Measurements from ENCODE around the gene AOAH. TPM values are rescaled to one million over a fixed set of nuclear protein-coding genes. Genes with fewer than 3 reads are reported as not detected.

AOAH gene
- total RNA-seq, 1 donor from 2014 or later, result not detected

DNA sequence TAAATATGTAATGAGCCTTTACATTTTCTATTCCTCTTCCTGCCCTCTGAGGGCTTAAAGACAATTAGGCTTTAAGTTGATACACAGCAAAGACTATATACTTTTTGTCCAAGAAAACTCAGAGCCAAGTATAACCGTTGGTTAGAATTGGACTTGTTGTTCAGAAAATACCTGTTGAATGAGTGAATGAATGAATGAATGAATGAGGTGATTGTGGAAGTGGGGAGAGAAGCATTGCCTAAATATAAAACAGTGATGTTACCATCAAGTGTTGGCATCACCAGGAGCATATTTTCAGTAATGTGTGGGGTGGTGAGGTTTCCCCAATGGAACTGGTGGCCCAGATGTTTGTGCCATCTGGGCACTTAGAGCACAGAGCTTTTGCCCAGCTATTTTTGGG is 106.9 kb downstream of the AOAH start:
- H3K27me3 Mint-ChIP-seq (ENCODE audit: unreplicated experiment), result peaks cover 33% of the 10 kb centered on the region

DNA sequence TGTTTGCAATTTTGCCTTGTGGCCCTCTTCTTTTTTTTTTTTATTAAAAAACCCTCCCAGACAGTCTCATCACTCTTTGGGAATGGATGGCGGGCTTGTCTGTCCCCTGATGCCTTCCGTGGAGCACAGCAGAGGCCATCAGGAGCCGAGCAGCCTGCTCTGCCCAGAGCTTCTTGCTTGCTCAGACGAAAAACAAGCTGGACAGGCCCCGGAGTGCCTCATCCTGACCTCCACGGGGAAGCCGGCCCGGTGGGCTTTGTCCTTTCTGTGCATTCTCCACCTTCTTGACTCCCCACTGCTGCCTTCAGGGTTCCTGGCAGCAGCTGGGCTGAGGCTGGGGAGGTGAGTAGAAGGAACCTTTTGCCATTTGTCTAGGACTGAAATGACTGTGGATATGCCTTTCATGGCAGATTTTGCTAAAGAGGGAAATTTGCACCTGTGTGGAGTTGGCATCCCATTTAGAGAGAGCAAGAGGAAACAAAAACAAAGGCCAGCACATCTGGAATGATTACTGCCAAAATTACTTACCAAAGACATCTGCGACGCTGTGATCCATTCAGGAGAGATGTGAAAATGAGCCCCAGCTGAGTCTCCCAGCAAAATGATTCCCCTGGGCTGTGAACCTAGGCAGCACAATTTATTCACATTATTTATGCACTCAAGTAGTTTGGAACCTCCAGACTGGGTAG is 108.3 kb downstream of the AOAH start:
- no peaks in the 10 kb centered on the region for H3K36me3 Mint-ChIP-seq (ENCODE audit: unreplicated experiment)

More for the DNA sequence above, 106.9 kb downstream of the AOAH start:
- Mint-ChIP-seq H3K9me3 (ENCODE audit: unreplicated experiment) (no peaks in the 10 kb centered on the region), H3K4me1 (ENCODE audit: unreplicated experiment) (no peaks in the 10 kb centered on the region), H3K27ac (ENCODE audit: unreplicated experiment) (no peak overlapping the region), H3K4me3 (ENCODE audit: unreplicated experiment) (no peak overlapping the region), H3K36me3 (ENCODE audit: unreplicated experiment) (no peaks in the 10 kb centered on the region)
- TF ChIP-seq, protein P1, sequence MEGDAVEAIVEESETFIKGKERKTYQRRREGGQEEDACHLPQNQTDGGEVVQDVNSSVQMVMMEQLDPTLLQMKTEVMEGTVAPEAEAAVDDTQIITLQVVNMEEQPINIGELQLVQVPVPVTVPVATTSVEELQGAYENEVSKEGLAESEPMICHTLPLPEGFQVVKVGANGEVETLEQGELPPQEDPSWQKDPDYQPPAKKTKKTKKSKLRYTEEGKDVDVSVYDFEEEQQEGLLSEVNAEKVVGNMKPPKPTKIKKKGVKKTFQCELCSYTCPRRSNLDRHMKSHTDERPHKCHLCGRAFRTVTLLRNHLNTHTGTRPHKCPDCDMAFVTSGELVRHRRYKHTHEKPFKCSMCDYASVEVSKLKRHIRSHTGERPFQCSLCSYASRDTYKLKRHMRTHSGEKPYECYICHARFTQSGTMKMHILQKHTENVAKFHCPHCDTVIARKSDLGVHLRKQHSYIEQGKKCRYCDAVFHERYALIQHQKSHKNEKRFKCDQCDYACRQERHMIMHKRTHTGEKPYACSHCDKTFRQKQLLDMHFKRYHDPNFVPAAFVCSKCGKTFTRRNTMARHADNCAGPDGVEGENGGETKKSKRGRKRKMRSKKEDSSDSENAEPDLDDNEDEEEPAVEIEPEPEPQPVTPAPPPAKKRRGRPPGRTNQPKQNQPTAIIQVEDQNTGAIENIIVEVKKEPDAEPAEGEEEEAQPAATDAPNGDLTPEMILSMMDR (IDR thresholded peaks at IDR 0.05), result no peak
- no peak for DNase-seq (ENCODE audit: extremely low spot score, unreplicated experiment)

DNA sequence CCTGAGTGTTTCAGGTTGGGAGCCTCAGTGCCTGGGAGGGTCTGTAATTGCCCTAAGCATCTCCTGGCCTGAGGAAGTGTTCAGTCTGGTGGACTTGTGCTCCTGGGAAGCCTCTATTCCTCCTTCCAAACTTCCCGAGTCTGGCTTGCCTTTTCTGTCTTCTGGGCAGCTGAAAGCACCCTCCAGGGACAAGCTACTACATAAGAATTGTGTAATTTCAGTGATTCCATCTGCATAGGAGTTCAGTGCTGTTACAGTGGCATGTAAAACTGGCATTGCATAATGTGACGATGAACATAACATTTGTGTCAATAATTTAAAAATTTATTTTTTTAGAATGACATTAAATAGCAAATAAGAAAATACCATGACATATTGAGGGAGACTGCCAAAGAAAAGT is 109.3 kb downstream of the AOAH start:
- no peak overlapping the region for H3K4me3 Mint-ChIP-seq (ENCODE audit: unreplicated experiment)
- TF ChIP-seq, protein P1 (IDR thresholded peaks at IDR 0.05), result no peak
- H3K36me3 Mint-ChIP-seq (ENCODE audit: unreplicated experiment), result no peaks in the 10 kb centered on the region
- no peaks in the 10 kb centered on the region for H3K9me3 Mint-ChIP-seq (ENCODE audit: unreplicated experiment)
- H3K27ac Mint-ChIP-seq (ENCODE audit: unreplicated experiment), result no peak overlapping the region
- no peaks in the 10 kb centered on the region for H3K4me1 Mint-ChIP-seq (ENCODE audit: unreplicated experiment)
- no peak for DNase-seq (ENCODE audit: extremely low spot score, unreplicated experiment)
- peaks cover 39% of the 10 kb centered on the region for H3K27me3 Mint-ChIP-seq (ENCODE audit: unreplicated experiment)

More for the DNA sequence above, 108.3 kb downstream of the AOAH start:
- TF ChIP-seq, protein P1 (IDR thresholded peaks at IDR 0.05), result no peak
- no peak overlapping the region for H3K4me3 Mint-ChIP-seq (ENCODE audit: unreplicated experiment)
- H3K4me1 Mint-ChIP-seq (ENCODE audit: unreplicated experiment), result no peaks in the 10 kb centered on the region
- no peak overlapping the region for H3K27ac Mint-ChIP-seq (ENCODE audit: unreplicated experiment)
- no peak for DNase-seq (ENCODE audit: extremely low spot score, unreplicated experiment)
- H3K27me3 Mint-ChIP-seq (ENCODE audit: unreplicated experiment), result peaks cover 39% of the 10 kb centered on the region
- no peaks in the 10 kb centered on the region for H3K9me3 Mint-ChIP-seq (ENCODE audit: unreplicated experiment)

DNA sequence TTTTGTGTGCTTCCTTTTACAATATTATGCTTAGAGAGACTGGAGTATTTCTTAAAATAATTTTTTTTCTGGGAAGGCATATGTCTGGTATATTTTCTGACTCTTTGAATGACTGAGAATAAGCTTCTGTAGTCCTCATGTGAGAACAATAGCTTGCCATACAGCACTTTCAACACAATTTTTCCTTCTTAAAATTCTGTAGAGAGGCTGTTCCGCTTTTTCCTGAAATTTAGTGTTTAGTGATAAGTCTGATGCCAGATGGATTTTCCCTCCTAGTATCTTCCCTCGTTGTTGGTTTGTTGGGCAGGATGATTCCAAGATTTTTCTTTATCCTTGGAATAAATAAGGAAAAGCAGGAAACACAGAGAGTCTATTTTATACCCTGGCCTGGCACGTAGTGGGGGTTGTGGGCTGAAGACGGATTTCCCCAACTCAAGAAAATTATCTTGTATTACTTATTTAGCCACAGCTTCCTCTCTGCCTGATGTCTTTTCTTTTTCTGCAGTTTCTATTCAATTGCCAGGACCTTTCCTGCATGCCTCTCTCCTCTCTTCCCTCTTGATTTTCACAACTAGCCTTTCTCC is 111.2 kb downstream of the AOAH start:
- H3K9me3 Mint-ChIP-seq (ENCODE audit: unreplicated experiment), result no peaks in the 10 kb centered on the region
- H3K27me3 Mint-ChIP-seq (ENCODE audit: unreplicated experiment), result peaks cover 36% of the 10 kb centered on the region
- no peaks in the 10 kb centered on the region for H3K36me3 Mint-ChIP-seq (ENCODE audit: unreplicated experiment)
- TF ChIP-seq, protein P1 (IDR thresholded peaks at IDR 0.05), result no peak
- no peak for DNase-seq (ENCODE audit: extremely low spot score, unreplicated experiment)
- H3K4me1 Mint-ChIP-seq (ENCODE audit: unreplicated experiment), result no peaks in the 10 kb centered on the region
- no peak overlapping the region for H3K27ac Mint-ChIP-seq (ENCODE audit: unreplicated experiment)
- no peak overlapping the region for H3K4me3 Mint-ChIP-seq (ENCODE audit: unreplicated experiment)

DNA sequence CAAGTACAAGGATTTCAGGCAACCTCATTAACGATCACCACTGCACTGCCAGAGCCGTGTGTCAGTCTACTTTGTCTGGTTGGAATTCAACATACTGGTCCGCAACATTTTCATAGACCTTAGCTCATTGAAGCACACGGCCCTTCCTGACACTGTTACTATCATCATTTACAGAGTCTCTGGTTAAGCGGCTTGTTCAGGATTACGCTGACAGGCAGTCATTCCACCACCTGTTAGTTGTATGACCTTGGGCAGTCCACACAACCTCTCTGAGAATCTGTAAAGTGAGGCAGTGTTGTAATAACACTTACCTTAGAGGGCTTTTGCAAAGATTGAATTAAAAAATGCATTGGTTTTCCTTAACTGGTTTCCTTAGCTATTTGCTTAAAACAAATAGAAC is 112.6 kb downstream of the AOAH start:
- no peaks in the 10 kb centered on the region for H3K36me3 Mint-ChIP-seq (ENCODE audit: unreplicated experiment)
- peaks cover 36% of the 10 kb centered on the region for H3K27me3 Mint-ChIP-seq (ENCODE audit: unreplicated experiment)
- H3K4me1 Mint-ChIP-seq (ENCODE audit: unreplicated experiment), result no peaks in the 10 kb centered on the region
- DNase-seq (ENCODE audit: extremely low spot score, unreplicated experiment), result no peak
- H3K4me3 Mint-ChIP-seq (ENCODE audit: unreplicated experiment), result no peak overlapping the region
- H3K9me3 Mint-ChIP-seq (ENCODE audit: unreplicated experiment), result no peaks in the 10 kb centered on the region
- H3K27ac Mint-ChIP-seq (ENCODE audit: unreplicated experiment), result no peak overlapping the region
- TF ChIP-seq, protein P1 (IDR thresholded peaks at IDR 0.05), result no peak
